Thyroid gland (tissue), 4 donors: ENCODE data around the gene RNASE8. TPM values are rescaled to one million over a fixed set of nuclear protein-coding genes. Genes with fewer than 3 reads are reported as not detected.

Experiments
- DNase-seq, 2 donors: peaks; one replicate each; pipeline ENCODE4 v3.0.0-alpha.2; 2019
- H3K27ac ChIP-seq, 3 donors: fragments of 200-600 bp; sonication (generic); 1 replicate in 2 of 3; 2 replicates in 1 of 3; pipeline ENCODE4 v1.5.1; 2016 to 2019; ENCODE audit warnings: mild to moderate bottlenecking in 1 of 3, moderate library complexity in 1 of 3
- H3K27me3 ChIP-seq: fragments of 200-600 bp; sonication (generic); one replicate; pipeline ENCODE4 v1.5.1; 2019
- H3K36me3 ChIP-seq, 2 donors: fragments of 200-600 bp; sonication (generic); one replicate each; pipeline ENCODE4 v1.5.1; 2016 to 2019
- H3K4me1 ChIP-seq, 2 donors: fragments of 200-600 bp; sonication (generic); one replicate each; pipeline ENCODE4 v1.5.1; 2017 to 2019
- H3K4me3 ChIP-seq, 3 donors: fragments of 200-600 bp; sonication (generic); replicated peaks in 1 of 3; 1 replicate in 2 of 3; 2 replicates in 1 of 3; pipeline ENCODE4 v1.5.1; 2016; ENCODE audit warnings: mild to moderate bottlenecking in 1 of 3
- H3K9me3 ChIP-seq: fragments of 200-600 bp; sonication (generic); one replicate; pipeline ENCODE4 v1.5.1; 2017
- POLR2A ChIP-seq, 2 donors: fragments of 450-650 bp; IDR thresholded peaks; one replicate each; pipeline ENCODE4 v1.6.1; 2017; ENCODE audit warnings: antibody characterized with exemption in 2 of 2, mild to moderate bottlenecking in 2 of 2, moderate library complexity in 1 of 2
- WGBS, 2 donors: methylation state at CpG; one replicate each; pipeline ENCODE4 v1.1.5; 2017; 5-methylcytosine and 5-hydroxymethylcytosine counted together
- intact Hi-C: fragments of 100-400 bp; cut with DNase I; formaldehyde crosslinking; loops from one replicate; pipeline ENCODE4 v1.15.1; 2023
- total RNA-seq, 4 donors: library from RNA; depleted of rRNA; stranded (reverse); fragments of >200 nt; gene quantifications; one replicate each; pipeline ENCODE4 v1.2.3, GENCODE V29; 2016
- TF ChIP-seq, protein P1 (sequence below), 6 experiments: fragments of 200-600 bp in 3 of 6; fragments of 450-650 bp in 3 of 6; sonication (generic) in 3 of 6; IDR thresholded peaks; one replicate each; pipeline ENCODE4 v1.5.1; 2016 to 2019; ENCODE audit warnings: antibody characterized with exemption in 6 of 6, mild to moderate bottlenecking in 2 of 6, inconsistent platforms in 1 of 6, moderate library complexity in 1 of 6

RNASE8 gene
- total RNA-seq, 4 donors from 2014 or later: not detected

- DNase-seq: peak; percentile 97 to 98
- Histone ChIP-seq H3K27me3 (no peaks in the 10 kb centered on the region), H3K4me3 (peak overlapping the region; percentile 7 to 61 (median 31)), H3K9me3 (no peaks in the 10 kb centered on the region), H3K4me1 (peaks cover 18 to 46% of the 10 kb centered on the region in 2 donors), H3K27ac (peak overlapping the region; percentile 89 to 98 (median 95)), H3K36me3 (no peaks in the 10 kb centered on the region)
- WGBS, 2 donors: 0% methylated on average over 12 to 51 of the region's 62 CpGs
- TF ChIP-seq, protein P1, sequence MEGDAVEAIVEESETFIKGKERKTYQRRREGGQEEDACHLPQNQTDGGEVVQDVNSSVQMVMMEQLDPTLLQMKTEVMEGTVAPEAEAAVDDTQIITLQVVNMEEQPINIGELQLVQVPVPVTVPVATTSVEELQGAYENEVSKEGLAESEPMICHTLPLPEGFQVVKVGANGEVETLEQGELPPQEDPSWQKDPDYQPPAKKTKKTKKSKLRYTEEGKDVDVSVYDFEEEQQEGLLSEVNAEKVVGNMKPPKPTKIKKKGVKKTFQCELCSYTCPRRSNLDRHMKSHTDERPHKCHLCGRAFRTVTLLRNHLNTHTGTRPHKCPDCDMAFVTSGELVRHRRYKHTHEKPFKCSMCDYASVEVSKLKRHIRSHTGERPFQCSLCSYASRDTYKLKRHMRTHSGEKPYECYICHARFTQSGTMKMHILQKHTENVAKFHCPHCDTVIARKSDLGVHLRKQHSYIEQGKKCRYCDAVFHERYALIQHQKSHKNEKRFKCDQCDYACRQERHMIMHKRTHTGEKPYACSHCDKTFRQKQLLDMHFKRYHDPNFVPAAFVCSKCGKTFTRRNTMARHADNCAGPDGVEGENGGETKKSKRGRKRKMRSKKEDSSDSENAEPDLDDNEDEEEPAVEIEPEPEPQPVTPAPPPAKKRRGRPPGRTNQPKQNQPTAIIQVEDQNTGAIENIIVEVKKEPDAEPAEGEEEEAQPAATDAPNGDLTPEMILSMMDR (IDR thresholded peaks at IDR 0.05): peak; percentile 36 to 88 (median 82)
- TF ChIP-seq POLR2A (IDR thresholded peaks at IDR 0.05): peak; percentile 56 to 96
- intact Hi-C loops: no loop called here
Measured at GRCh38 chr14:21103710-21104447, 46.3 kb downstream of the RNASE8 start.

DNA sequence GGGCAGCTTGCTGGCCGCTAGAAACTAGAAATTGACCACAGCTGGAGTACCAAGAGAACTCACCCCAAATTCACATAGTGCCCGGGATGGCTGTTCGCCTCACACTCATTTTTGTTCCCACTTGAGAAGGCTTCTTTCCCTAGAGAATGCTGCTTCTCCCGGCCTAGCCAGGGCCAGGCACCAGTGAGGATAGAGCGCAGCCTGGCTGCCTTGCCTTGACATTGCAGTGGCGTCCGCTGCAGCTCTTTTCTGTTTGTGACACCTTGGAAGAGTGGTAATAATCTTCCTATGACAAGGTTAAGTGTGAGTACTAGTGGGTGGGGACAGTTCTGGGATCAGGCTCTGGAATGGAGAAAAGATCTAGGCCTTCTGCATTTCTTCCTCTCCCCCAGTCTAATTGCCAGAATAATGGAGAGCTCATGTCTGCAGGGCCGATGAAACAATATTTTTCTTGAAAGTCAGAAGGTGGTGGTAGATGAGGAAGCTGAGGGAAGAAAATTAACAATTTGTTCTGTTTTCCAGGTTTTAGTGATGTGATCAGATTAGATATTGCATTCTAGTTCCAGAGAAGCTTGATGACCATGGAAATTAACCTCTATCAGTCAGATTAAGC, 46.9 kb downstream of the RNASE8 start:
- Histone ChIP-seq H3K4me3 (peak overlapping the region; percentile 7 to 61 (median 31)), H3K27me3 (no peaks in the 10 kb centered on the region), H3K4me1 (peaks cover 11 to 39% of the 10 kb centered on the region in 2 donors), H3K9me3 (no peaks in the 10 kb centered on the region), H3K27ac (peak overlapping the region; percentile 89 to 98 (median 95)), H3K36me3 (no peaks in the 10 kb centered on the region)
- 10 to 11% methylated on average over 8 of the region's 8 CpGs for WGBS, 2 donors
- intact Hi-C loops: no loop called here
- no peak for TF ChIP-seq POLR2A (IDR thresholded peaks at IDR 0.05)
- TF ChIP-seq, protein P1 (IDR thresholded peaks at IDR 0.05): peak; percentile 93 to 99 (median 98)
- peak; percentile 82 to 86 for DNase-seq

DNA sequence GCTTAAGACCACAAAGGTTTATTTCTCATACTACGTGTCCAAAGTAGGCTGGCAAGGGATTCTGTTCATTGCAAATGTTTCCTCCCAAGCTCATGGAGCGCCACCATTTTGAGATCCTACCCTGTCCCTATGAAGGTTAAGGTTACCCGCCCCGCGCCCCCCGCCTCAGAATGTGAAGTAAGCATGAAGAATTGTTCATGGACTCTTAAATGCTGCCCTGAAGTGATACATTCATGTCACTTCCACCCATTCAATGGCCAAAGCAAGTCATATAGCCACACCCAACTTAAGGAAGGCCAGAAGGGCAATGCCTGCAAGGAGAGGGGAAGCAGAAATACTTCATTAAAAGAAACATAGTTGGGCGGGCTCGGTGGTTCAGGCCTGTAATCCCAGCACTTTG, 47.5 kb downstream of the RNASE8 start:
- no peaks in the 10 kb centered on the region for H3K27me3 ChIP-seq
- H3K27ac ChIP-seq: peak overlapping the region in 2 of 3 donors; percentile 95 to 98
- intact Hi-C loops: no loop called here
- H3K4me1 ChIP-seq: peaks cover 9 to 37% of the 10 kb centered on the region in 2 donors
- 85 to 87% methylated on average over 8 of the region's 8 CpGs for WGBS, 2 donors
- H3K36me3 ChIP-seq: no peaks in the 10 kb centered on the region
- TF ChIP-seq, protein P1 (IDR thresholded peaks at IDR 0.05): no peak
- H3K9me3 ChIP-seq: no peaks in the 10 kb centered on the region
- H3K4me3 ChIP-seq: no peak overlapping the region
- DNase-seq: no peak

GRCh38 chr14:21106176-21106497, 48.5 kb downstream of the RNASE8 start:
- H3K4me1 ChIP-seq: peaks cover 9 to 37% of the 10 kb centered on the region in 2 donors
- no peak for DNase-seq
- H3K4me3 ChIP-seq: no peak overlapping the region
- 82 to 83% methylated on average over 4 of the region's 4 CpGs for WGBS, 2 donors
- intact Hi-C loops: no loop called here
- TF ChIP-seq, protein P1 (IDR thresholded peaks at IDR 0.05): no peak
- TF ChIP-seq POLR2A (IDR thresholded peaks at IDR 0.05): no peak
- H3K27me3 ChIP-seq: no peaks in the 10 kb centered on the region
- no peaks in the 10 kb centered on the region for H3K9me3 ChIP-seq
- H3K36me3 ChIP-seq: no peaks in the 10 kb centered on the region
- peak overlapping the region in 2 of 3 donors; percentile 62 to 95 for H3K27ac ChIP-seq
